ENCODE data around the gene DNAH3.

DNA sequence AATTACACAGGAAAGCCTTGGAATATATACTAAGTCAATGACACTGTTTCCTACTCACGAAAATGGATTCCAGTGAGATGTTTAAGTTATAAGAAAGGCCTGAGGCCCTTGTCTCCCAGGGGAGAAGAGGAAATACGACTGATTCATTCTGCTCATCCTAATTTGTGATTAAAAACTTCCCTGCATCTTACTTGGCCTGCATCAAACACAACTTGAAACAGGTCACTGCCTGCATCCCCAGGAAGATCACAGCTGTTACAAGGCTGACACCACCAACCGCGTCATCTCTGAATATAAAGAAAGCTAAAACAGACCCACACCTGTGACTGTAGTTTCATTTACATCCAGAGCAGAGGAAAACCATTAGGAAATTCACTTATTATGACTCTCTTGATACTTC is 121.9 kb downstream of the DNAH3 start:
- TF ChIP-seq EZH2phosphoT487 (IDR thresholded peaks at IDR 0.05; ENCODE audit: insufficient read depth, low read depth) (no peak), EZH2 (IDR thresholded peaks at IDR 0.05; ENCODE audit: insufficient read depth, poor library complexity, severe bottlenecking) (no peak)

Measured in GM23248 (cell line).